K562 (cell line): ENCODE measurements around the gene GLI3. TPM values are rescaled to one million over a fixed set of nuclear protein-coding genes. Genes with fewer than 3 reads are reported as not detected.

ENCODE experiments used
- ATAC-seq: fragments of 200-7000 bp; cut with Tn5 transposase; 3 replicates; pipeline ENCODE4 v1.9.1; 2020; ENCODE audit warnings: moderate library complexity
- BruUV-seq: library from RNA; stranded (reverse); fragments of 400-500 nt; replicated peaks from 2 replicates; lab custom pipeline; 2021; lab: Mats Ljungman, UMichigan
- CTCF ChIA-PET: fragments of 300-600 bp; formaldehyde crosslinking; extraction: SDS; loops from one replicate; lab custom pipeline; 2021; ENCODE audit warnings: low intra/inter-chr PET ratio; lab: Yijun Ruan, JAX
- POLR2A ChIA-PET: fragments of 300-600, 350-650 bp; sonication (Branson Sonifier 250); formaldehyde crosslinking; extraction: SDS; loops from one replicate; lab custom pipeline; 2021; ENCODE audit warnings: antibody characterized with exemption, inconsistent platforms; lab: Yijun Ruan, JAX
- DNase-seq, 4 experiments: peaks; one replicate each; pipeline versions ENCODE4 v3.0.0 to v3.0.0-alpha.2; 2011 to 2018; ENCODE audit warnings: low spot score in 3 of 4, mixed read lengths in 3 of 4; ENCODE audit errors: extremely low read depth in 1 of 4
- FAIRE-seq: peaks from 2 replicates; lab custom pipeline; 2011; peaks lifted over from hg19 to GRCh38; lab: Jason Lieb, UNC
- H2AFZ ChIP-seq: 2 replicates; pipeline ENCODE4 v1.6.0; 2011; ENCODE audit warnings: low read depth, low read length, control low read depth, inconsistent platforms
- H3K27ac ChIP-seq: fragments of 200-600 bp; 3 replicates; pipeline ENCODE4 v1.8.0; 2011; ENCODE audit warnings: low read depth, mild to moderate bottlenecking, control low read depth, inconsistent platforms, low read length, moderate library complexity, mixed read lengths; ENCODE audit errors: extremely low read depth
- H3K27me3 ChIP-seq, 2 experiments: fragments of 300-600 bp in 1 of 2; 2 replicates in 1 of 2; 3 replicates in 1 of 2; pipeline versions ENCODE4 v1.6.0 to v1.8.0; 2011; ENCODE audit warnings: inconsistent platforms in 2 of 2, low read length in 2 of 2, mild to moderate bottlenecking in 1 of 2, mixed read lengths in 1 of 2, moderate library complexity in 1 of 2; ENCODE audit not compliant: control insufficient read depth in 2 of 2, insufficient read depth in 2 of 2
- H3K36me3 ChIP-seq: fragments of 300-600 bp; 3 replicates; pipeline ENCODE4 v1.8.0; 2011; ENCODE audit warnings: mild to moderate bottlenecking, low read length, inconsistent platforms; ENCODE audit not compliant: control insufficient read depth, insufficient read depth
- H3K4me1 ChIP-seq, 2 experiments: fragments of 200-600 bp in 1 of 2; replicated peaks in 1 of 2; 2 replicates in 1 of 2; 3 replicates in 1 of 2; pipeline versions ENCODE4 v1.5.1 to v1.8.0; 2011; ENCODE audit warnings: inconsistent platforms in 2 of 2, low read length in 2 of 2, mild to moderate bottlenecking in 1 of 2, mixed read lengths in 1 of 2, moderate library complexity in 1 of 2; ENCODE audit not compliant: control insufficient read depth in 2 of 2, insufficient read depth in 2 of 2
- H3K4me2 ChIP-seq: 2 replicates; pipeline ENCODE4 v1.6.1; 2011; ENCODE audit warnings: low read length, control low read depth, inconsistent platforms, mixed read lengths; ENCODE audit not compliant: insufficient read depth
- H3K4me3 ChIP-seq: fragments of 200-600 bp; sonication (generic), shearing (Covaris generic); 2 replicates; pipeline ENCODE4 v1.5.1; 2016; ENCODE audit warnings: control low read depth, inconsistent platforms
- H3K79me2 ChIP-seq: fragments of 200-600 bp; 3 replicates; pipeline ENCODE4 v1.8.0; 2011; ENCODE audit warnings: low read length, inconsistent platforms; ENCODE audit not compliant: control insufficient read depth, insufficient read depth
- H3K9ac ChIP-seq, 2 experiments: 2 replicates each; pipeline versions ENCODE4 v1.6.0 to v1.6.1; 2011; ENCODE audit warnings: low read depth in 2 of 2, low read length in 2 of 2, control low read depth in 1 of 2, inconsistent platforms in 1 of 2, mild to moderate bottlenecking in 1 of 2, mixed read lengths in 1 of 2; ENCODE audit not compliant: insufficient read depth in 1 of 2
- H3K9me1 ChIP-seq: one replicate; pipeline ENCODE4 v1.6.0; 2011; ENCODE audit warnings: inconsistent platforms, mild to moderate bottlenecking, low read length, moderate library complexity; ENCODE audit not compliant: control insufficient read depth, insufficient read depth
- H3K9me3 ChIP-seq: replicated peaks from 2 replicates; pipeline ENCODE4 v1.5.1; 2011; ENCODE audit warnings: low read depth, low read length, inconsistent platforms; ENCODE audit not compliant: control insufficient read depth, insufficient read depth
- H4K20me1 ChIP-seq: replicated peaks from 2 replicates; pipeline ENCODE4 v1.6.1; 2011; ENCODE audit warnings: low read length, inconsistent platforms, mixed read lengths; ENCODE audit not compliant: control insufficient read depth, insufficient read depth
- CAMTA2 ChIP-seq: fragments of 250-450 bp; sonication (Bioruptor Pico); conservative IDR thresholded peaks from 2 replicates; pipeline ENCODE4 v1.5.1; 2022
- DPF2 ChIP-seq: fragments of 450-650 bp; IDR thresholded peaks from 2 replicates; pipeline ENCODE4 v1.6.1; 2016
- FUS ChIP-seq: fragments of 200-400 bp; formaldehyde crosslinking; optimal IDR thresholded peaks from 2 replicates; pipeline ENCODE3; 2017; ENCODE audit warnings: low read depth, low read length
- HLTF ChIP-seq: fragments of 450-650 bp; IDR thresholded peaks from 2 replicates; pipeline ENCODE4 v1.6.1; 2016
- PRPF4 ChIP-seq: fragments of 200-400 bp; formaldehyde crosslinking; IDR thresholded peaks from one replicate; pipeline ENCODE4 v1.6.1; 2017; ENCODE audit warnings: low read length, low read depth, mild to moderate bottlenecking; ENCODE audit not compliant: insufficient read depth, poor library complexity, severe bottlenecking
- WGBS: fragments of 100-300 bp; shearing (Covaris generic); methylation state at CpG from one replicate; pipeline ENCODE4 v1.1.6; 2016; ENCODE audit warnings: low coverage, mixed read lengths; ENCODE audit not compliant: insufficient coverage; ENCODE audit errors: missing lambda C conversion rate; 5-methylcytosine and 5-hydroxymethylcytosine counted together
- in situ Hi-C: fragments of 300-500 bp; cut with MboI; formaldehyde crosslinking; loops from 4 replicates; pipeline ENCODE4 v1.15.0; 2018; ENCODE audit warnings: inconsistent platforms, mixed read lengths
- intact Hi-C: fragments of 100-400 bp; cut with micrococcal nuclease; formaldehyde crosslinking; loops from 2 replicates; pipeline ENCODE4 v1.14.2; 2022
- polyA plus RNA-seq, 8 experiments: library from polyadenylated mRNA; depleted of rRNA in 4 of 8; stranded (reverse) in 5 of 8; unstranded in 3 of 8; fragments of >200 nt; fragmentation: Nextera tagmentation in 2 of 8; fragmentation: Illumina TruSeq in 1 of 8; extraction: Ambion mirVana in 2 of 8; extraction: Trizol in 1 of 8; gene quantifications; 2 replicates each; pipeline versions ENCODE4 v1.2.1 to v1.2.3, GENCODE V29; 2011 to 2014; ENCODE audit warnings: inconsistent platforms in 1 of 8, missing spikeins in 1 of 8
- total RNA-seq, 7 experiments: library from RNA; depleted of rRNA in 6 of 7; stranded (reverse); fragments of >200 nt in 6 of 7; fragmentation: Illumina TruSeq in 2 of 7; extraction: Trizol in 2 of 7; gene quantifications; 2 replicates each; pipeline versions ENCODE4 v1.2.1 to v1.2.3, GENCODE V29; 2011 to 2021; ENCODE audit warnings: low replicate concordance in 1 of 7
- TF ChIP-seq, protein P1 (sequence below): sonication (generic); formaldehyde crosslinking; IDR thresholded peaks from 2 replicates; pipeline ENCODE4 v1.8.1; 2023; ENCODE audit warnings: mild to moderate bottlenecking, missing genetic modification reagents

The GLI3 gene
- total and polyA plus RNA-seq, 9 of the 15 experiments (the other 6 are each of a cell fraction or from before 2014, with no cell fraction given): 0.01 to 0.18 (median 0.07) TPM; not detected in 6

DNA sequence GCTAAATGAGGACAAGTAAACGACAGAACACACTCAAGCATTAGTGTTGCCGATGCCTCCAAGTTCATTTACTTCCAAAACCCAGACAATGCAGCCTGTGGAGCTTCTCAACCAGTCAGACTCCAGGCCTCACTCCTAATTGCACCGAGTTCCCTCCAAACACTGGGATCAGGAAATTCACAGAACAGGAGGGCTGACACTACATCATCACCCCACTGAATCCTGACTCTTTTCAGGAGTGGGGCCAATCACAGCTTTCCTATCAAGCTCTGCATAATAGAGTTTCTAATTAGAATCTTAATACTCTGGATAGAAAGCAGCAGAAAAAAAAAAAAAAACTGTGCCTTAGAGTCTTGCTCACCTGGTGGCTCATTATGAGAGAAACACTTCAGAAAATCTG lies 103.7 kb downstream of the GLI3 start:
- 0% methylated on average over 3 of the region's 3 CpGs for WGBS
- Histone ChIP-seq H3K4me1 (no peaks in the 10 kb centered on the region), H3K36me3 (no peaks in the 10 kb centered on the region), H2AFZ (no peak overlapping the region), H3K9me1 (no peaks in the 10 kb centered on the region), H3K4me3 (no peak overlapping the region), H3K79me2 (no peaks in the 10 kb centered on the region), H3K27me3 (no peaks in the 10 kb centered on the region), H3K27ac (no peak overlapping the region), H3K9ac (no peak overlapping the region), H4K20me1 (no peaks in the 10 kb centered on the region; the same call in 1 of the 2 replicates), H3K9me3 (no peaks in the 10 kb centered on the region; the same call in 1 of the 2 replicates), H3K4me2 (no peak overlapping the region)
- intact Hi-C loops: no loop called here
- POLR2A ChIA-PET: no interaction called here
- TF ChIP-seq PRPF4: no peak
- TF ChIP-seq, protein P1, sequence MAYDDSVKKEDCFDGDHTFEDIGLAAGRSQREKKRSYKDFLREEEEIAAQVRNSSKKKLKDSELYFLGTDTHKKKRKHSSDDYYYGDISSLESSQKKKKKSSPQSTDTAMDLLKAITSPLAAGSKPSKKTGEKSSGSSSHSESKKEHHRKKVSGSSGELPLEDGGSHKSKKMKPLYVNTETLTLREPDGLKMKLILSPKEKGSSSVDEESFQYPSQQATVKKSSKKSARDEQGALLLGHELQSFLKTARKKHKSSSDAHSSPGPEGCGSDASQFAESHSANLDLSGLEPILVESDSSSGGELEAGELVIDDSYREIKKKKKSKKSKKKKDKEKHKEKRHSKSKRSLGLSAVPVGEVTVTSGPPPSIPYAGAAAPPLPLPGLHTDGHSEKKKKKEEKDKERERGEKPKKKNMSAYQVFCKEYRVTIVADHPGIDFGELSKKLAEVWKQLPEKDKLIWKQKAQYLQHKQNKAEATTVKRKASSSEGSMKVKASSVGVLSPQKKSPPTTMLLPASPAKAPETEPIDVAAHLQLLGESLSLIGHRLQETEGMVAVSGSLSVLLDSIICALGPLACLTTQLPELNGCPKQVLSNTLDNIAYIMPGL (CRISPR knock-in tag): no peak
- TF ChIP-seq DPF2: no peak
- TF ChIP-seq CAMTA2 (CRISPR knock-in tag): no peak
- TF ChIP-seq HLTF: no peak
- no peak for TF ChIP-seq FUS
- CTCF ChIA-PET: no interaction called here
- DNase-seq: no peak
- ATAC-seq: no peak
- no TSS peak for BruUV-seq
- in situ Hi-C loops: no loop called here
- FAIRE-seq: no peak
